GM21825 (cell line): ENCODE measurements around the gene KPNB1.

Experiments
- ATAC-seq: cut with Tn5 transposase; IDR thresholded peaks from one replicate; pipeline ENCODE4 v1.9.1; 2021; ENCODE audit warnings: mild to moderate bottlenecking, moderate library complexity; ENCODE audit not compliant: unreplicated experiment

KPNB1 gene

GRCh38 chr17:47726796-47727703 lies 77.3 kb downstream of the KPNB1 start:
- ATAC-seq: no peak

- no peak for ATAC-seq
These were observed 78.0 kb downstream of the KPNB1 start for GRCh38 chr17:47727704-47728036.

GRCh38 chr17:47728214-47728877 lies 78.6 kb downstream of the KPNB1 start:
- no peak for ATAC-seq

- no peak for ATAC-seq
These were observed 79.8 kb downstream of the KPNB1 start for GRCh38 chr17:47729476-47729875.

GRCh38 chr17:47730681-47731080 lies 81.0 kb downstream of the KPNB1 start:
- no peak for ATAC-seq

GRCh38 chr17:47731396-47731795 lies 81.7 kb downstream of the KPNB1 start:
- ATAC-seq: no peak

GRCh38 chr17:47732399-47733046 lies 82.8 kb downstream of the KPNB1 start:
- no peak for ATAC-seq

- peak; percentile 50 for ATAC-seq
These were observed 83.4 kb downstream of the KPNB1 start, which contains the start of gene TBX21 for GRCh38 chr17:47733047-47733673. Gene TBX21 (plus strand): TSS chr17:47733236. CDS start chr17:47733455, 219 bp downstream.

- ATAC-seq: peak; percentile 24
These were observed 84.1 kb downstream of the KPNB1 start for GRCh38 chr17:47733674-47734410.

GRCh38 chr17:47735139-47735464 lies 85.4 kb downstream of the KPNB1 start:
- ATAC-seq: no peak
